Testis (tissue), 3 donors: Measurements from ENCODE around the gene CAPN12. TPM values are rescaled to one million over a fixed set of nuclear protein-coding genes. Genes with fewer than 3 reads are reported as not detected.
A peak's percentile ranks its signal among the peaks of the same experiment; 100 is the strongest.

ENCODE experiments used
- DNase-seq: peaks from one replicate; pipeline ENCODE4 v3.0.0-alpha.2; 2019
- H3K27ac ChIP-seq, 2 donors: fragments of 200-600 bp; sonication (generic); one replicate each; pipeline ENCODE4 v1.5.1; 2019
- H3K27me3 ChIP-seq: fragments of 200-600 bp; sonication (generic); one replicate; pipeline ENCODE4 v1.5.1; 2019
- H3K36me3 ChIP-seq: fragments of 200-600 bp; sonication (generic); one replicate; pipeline ENCODE4 v1.5.1; 2017; ENCODE audit warnings: low read depth; ENCODE audit errors: missing control alignments
- H3K4me1 ChIP-seq: fragments of 200-600 bp; sonication (generic); one replicate; pipeline ENCODE4 v1.5.1; 2019
- H3K4me3 ChIP-seq, 2 donors: fragments of 200-600 bp; sonication (generic); one replicate each; pipeline ENCODE4 v1.5.1; 2017 to 2019
- H3K9me3 ChIP-seq: fragments of 200-600 bp; sonication (generic); one replicate; pipeline ENCODE4 v1.5.1; 2017
- POLR2A ChIP-seq: fragments of 450-650 bp; IDR thresholded peaks from one replicate; pipeline ENCODE4 v1.6.1; 2017; ENCODE audit warnings: antibody characterized with exemption, mild to moderate bottlenecking, moderate library complexity
- WGBS, 2 donors: methylation state at CpG; one replicate each; pipeline ENCODE4 v1.1.5; 2018; 5-methylcytosine and 5-hydroxymethylcytosine counted together
- intact Hi-C: fragments of 100-400 bp; cut with DNase I; formaldehyde crosslinking; loops from one replicate; pipeline ENCODE4 v1.15.1; 2023; ENCODE audit warnings: low total_unique reads
- polyA plus RNA-seq: library from polyadenylated mRNA; stranded (reverse); fragments of 350-450 nt; fragmentation: Illumina TruSeq; extraction: RNeasy Lipid Tissue Mini Kit (QIAGEN cat#74804); gene quantifications from one replicate; pipeline ENCODE4 v1.2.3, GENCODE V29; 2014; ENCODE audit warnings: low read depth, low replicate concordance; ENCODE audit not compliant: insufficient read depth
- total RNA-seq, 2 donors: library from RNA; depleted of rRNA; stranded (reverse); fragments of >200 nt; gene quantifications; one replicate each; pipeline ENCODE4 v1.2.3, GENCODE V29; 2016
- TF ChIP-seq, protein P1 (sequence below), 3 experiments: fragments of 450-650 bp in 2 of 3; fragments of 200-600 bp in 1 of 3; sonication (generic) in 1 of 3; IDR thresholded peaks; one replicate each; pipeline ENCODE4 v1.5.1; 2016 to 2019; ENCODE audit warnings: antibody characterized with exemption in 3 of 3, mild to moderate bottlenecking in 2 of 3, moderate library complexity in 1 of 3

The CAPN12 gene
- total and polyA plus RNA-seq, 3 donors from 2014 or later: 3.6 to 5.5 (median 4.6) TPM

- H3K4me1 ChIP-seq: peaks cover 28% of the 10 kb centered on the region
- intact Hi-C loops: no loop called here
- H3K27me3 ChIP-seq: no peaks in the 10 kb centered on the region
- no peaks in the 10 kb centered on the region for H3K9me3 ChIP-seq
- H3K36me3 ChIP-seq: no peaks in the 10 kb centered on the region
- H3K27ac ChIP-seq: no peak overlapping the region
- TF ChIP-seq, protein P1, sequence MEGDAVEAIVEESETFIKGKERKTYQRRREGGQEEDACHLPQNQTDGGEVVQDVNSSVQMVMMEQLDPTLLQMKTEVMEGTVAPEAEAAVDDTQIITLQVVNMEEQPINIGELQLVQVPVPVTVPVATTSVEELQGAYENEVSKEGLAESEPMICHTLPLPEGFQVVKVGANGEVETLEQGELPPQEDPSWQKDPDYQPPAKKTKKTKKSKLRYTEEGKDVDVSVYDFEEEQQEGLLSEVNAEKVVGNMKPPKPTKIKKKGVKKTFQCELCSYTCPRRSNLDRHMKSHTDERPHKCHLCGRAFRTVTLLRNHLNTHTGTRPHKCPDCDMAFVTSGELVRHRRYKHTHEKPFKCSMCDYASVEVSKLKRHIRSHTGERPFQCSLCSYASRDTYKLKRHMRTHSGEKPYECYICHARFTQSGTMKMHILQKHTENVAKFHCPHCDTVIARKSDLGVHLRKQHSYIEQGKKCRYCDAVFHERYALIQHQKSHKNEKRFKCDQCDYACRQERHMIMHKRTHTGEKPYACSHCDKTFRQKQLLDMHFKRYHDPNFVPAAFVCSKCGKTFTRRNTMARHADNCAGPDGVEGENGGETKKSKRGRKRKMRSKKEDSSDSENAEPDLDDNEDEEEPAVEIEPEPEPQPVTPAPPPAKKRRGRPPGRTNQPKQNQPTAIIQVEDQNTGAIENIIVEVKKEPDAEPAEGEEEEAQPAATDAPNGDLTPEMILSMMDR (IDR thresholded peaks at IDR 0.05): no peak
- TF ChIP-seq POLR2A: no peak
- DNase-seq: no peak
- no peak overlapping the region for H3K4me3 ChIP-seq
- 60 to 69% methylated on average over 10 of the region's 10 CpGs for WGBS, 2 donors
These were observed 12.5 kb downstream of the CAPN12 start for GRCh38 chr19:38731654-38732301.

DNA sequence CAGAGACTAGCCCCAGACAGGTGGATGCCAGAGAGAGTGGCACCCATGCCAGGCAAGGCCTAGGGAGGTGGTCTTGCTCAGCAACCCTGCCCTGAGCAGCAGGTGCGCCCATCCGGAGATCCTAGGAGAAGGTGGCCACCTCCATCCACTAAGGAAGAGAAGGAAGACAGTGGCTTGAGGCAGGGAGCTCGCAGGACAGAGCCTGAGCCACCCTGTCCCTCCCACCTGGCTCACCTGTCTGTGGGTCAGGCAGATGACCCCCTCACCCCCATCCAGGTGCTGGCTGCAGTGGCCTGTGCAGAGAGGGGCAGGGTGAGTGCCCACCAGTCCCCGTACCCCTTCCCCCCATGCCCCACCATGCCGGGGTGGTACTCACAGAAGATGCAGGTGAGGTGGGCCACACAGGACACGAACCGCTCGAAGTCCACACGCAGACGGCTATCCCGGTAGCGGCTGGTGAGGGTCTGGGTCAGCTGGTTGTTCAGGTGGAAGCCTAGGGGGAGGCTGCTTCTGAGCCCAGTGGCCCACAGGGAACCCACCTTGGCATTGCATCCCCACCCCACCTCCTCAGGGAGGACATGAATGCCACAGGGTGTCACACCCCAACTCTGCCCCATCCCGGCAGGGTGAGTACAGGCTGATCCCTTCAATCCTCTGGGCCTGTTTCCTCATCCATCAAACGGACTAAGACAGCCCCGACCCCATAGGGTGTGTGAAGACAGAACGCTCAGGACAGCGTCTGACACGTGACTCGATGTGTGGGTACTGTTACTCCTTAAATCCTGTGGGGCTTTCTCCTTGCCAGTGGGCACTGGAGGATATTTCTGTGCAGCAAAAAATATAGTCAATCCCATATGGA is 13.3 kb downstream of the CAPN12 start:
- intact Hi-C loops: no loop called here
- no peak for TF ChIP-seq POLR2A
- TF ChIP-seq, protein P1 (IDR thresholded peaks at IDR 0.05): no peak
- no peak for DNase-seq

GRCh38 chr19:38730470-38730730 is 13.9 kb downstream of the CAPN12 start:
- Histone ChIP-seq H3K9me3 (no peaks in the 10 kb centered on the region), H3K36me3 (no peaks in the 10 kb centered on the region), H3K4me3 (no peak overlapping the region), H3K4me1 (peaks cover 27% of the 10 kb centered on the region), H3K27me3 (no peaks in the 10 kb centered on the region), H3K27ac (no peak overlapping the region)
- intact Hi-C loops: no loop called here
- no peak for DNase-seq
- TF ChIP-seq, protein P1 (IDR thresholded peaks at IDR 0.05): no peak
- no peak for TF ChIP-seq POLR2A
- 90 to 91% methylated on average over 7 of the region's 7 CpGs for WGBS, 2 donors

More for the DNA sequence above, 13.3 kb downstream of the CAPN12 start:
- no peak overlapping the region for H3K4me3 ChIP-seq
- H3K4me1 ChIP-seq: peaks cover 24% of the 10 kb centered on the region
- WGBS, 2 donors: 83 to 91% methylated on average over 11 to 19 of the region's 19 CpGs
- H3K27ac ChIP-seq: no peak overlapping the region
- H3K27me3 ChIP-seq: no peaks in the 10 kb centered on the region
- H3K9me3 ChIP-seq: no peaks in the 10 kb centered on the region
- no peaks in the 10 kb centered on the region for H3K36me3 ChIP-seq

- Histone ChIP-seq H3K36me3 (no peaks in the 10 kb centered on the region), H3K27ac (peak overlapping the region in 1 of 2 donors; percentile 50), H3K4me1 (peaks cover 27% of the 10 kb centered on the region), H3K9me3 (no peaks in the 10 kb centered on the region), H3K4me3 (no peak overlapping the region), H3K27me3 (no peaks in the 10 kb centered on the region)
- WGBS, 2 donors: 75 to 83% methylated on average over 14 to 17 of the region's 17 CpGs
- peak; percentile 80 for DNase-seq
- TF ChIP-seq POLR2A: no peak
- TF ChIP-seq, protein P1 (IDR thresholded peaks at IDR 0.05): peak; percentile 57 to 79 (median 68)
- intact Hi-C loops: loop anchor here (10.0 kb wide), 1 partner anchor 75 kb away; no protein-coding TSS in a partner anchor
These were observed 14.4 kb downstream of the CAPN12 start for GRCh38 chr19:38729653-38730469.
